ENCODE data around the gene RTP3. TPM values are rescaled to one million over a fixed set of nuclear protein-coding genes. Genes with fewer than 3 reads are reported as not detected.

The RTP3 gene
- total and polyA plus RNA-seq, 4 donors = 1.0 to 61.7 (median 26.6) TPM

GRCh38 chr3:46468753-46469600, 28.8 kb upstream of the RTP3 start:
- no peak for DNase-seq (ENCODE audit: low spot score)
- no peaks in the 10 kb centered on the region for H3K9me3 ChIP-seq (ENCODE audit: control insufficient read depth in 4 of 4, low read length in 3 of 4)
- no peak for TF ChIP-seq ATF3 (IDR thresholded peaks at IDR 0.05)
- no peak for TF ChIP-seq NR2F2 (IDR thresholded peaks at IDR 0.05)
- peaks cover 0 to 5% (median 0%) of the 10 kb centered on the region in 4 donors for H3K27me3 ChIP-seq (ENCODE audit: control insufficient read depth in 4 of 4, insufficient read depth in 4 of 4, low read length in 3 of 4)
- H3K27ac ChIP-seq (ENCODE audit: low read depth in 1 of 2, low read length in 2 of 2) = no peak overlapping the region
- 92% methylated on average over 6 of the region's 6 CpGs for WGBS
- no peaks in the 10 kb centered on the region for H3K4me1 ChIP-seq (ENCODE audit: control insufficient read depth in 4 of 4, insufficient read depth in 4 of 4, low read length in 3 of 4)
- no peak overlapping the region for H3K9ac ChIP-seq (ENCODE audit: low read depth in 1 of 2, low read length in 2 of 2)
- H3K4me3 ChIP-seq (ENCODE audit: low read depth in 1 of 3, low read length in 3 of 3) = no peak overlapping the region
- H3K36me3 ChIP-seq (ENCODE audit: control insufficient read depth in 4 of 4, insufficient read depth in 3 of 4, low read depth in 1 of 4, low read length in 3 of 4) = no peaks in the 10 kb centered on the region

GRCh38 chr3:46469680-46470357, 28.0 kb upstream of the RTP3 start:
- no peaks in the 10 kb centered on the region for H3K36me3 ChIP-seq (ENCODE audit: control insufficient read depth in 4 of 4, insufficient read depth in 3 of 4, low read depth in 1 of 4, low read length in 3 of 4)
- no peaks in the 10 kb centered on the region for H3K4me1 ChIP-seq (ENCODE audit: control insufficient read depth in 4 of 4, insufficient read depth in 4 of 4, low read length in 3 of 4)
- no peak overlapping the region for H3K9ac ChIP-seq (ENCODE audit: low read depth in 1 of 2, low read length in 2 of 2)
- no peak for TF ChIP-seq SP1 (IDR thresholded peaks at IDR 0.05)
- no peak for TF ChIP-seq RAD21 (IDR thresholded peaks at IDR 0.05)
- TF ChIP-seq HNF4G (IDR thresholded peaks at IDR 0.05) = no peak
- no peak for TF ChIP-seq JUND (IDR thresholded peaks at IDR 0.05)
- TF ChIP-seq FOXA1 (IDR thresholded peaks at IDR 0.05) = no peak
- TF ChIP-seq HNF4A (conservative IDR thresholded peaks at IDR 0.05) = no peak
- no peak for TF ChIP-seq NR2F2 (IDR thresholded peaks at IDR 0.05)
- no peak for TF ChIP-seq REST (IDR thresholded peaks at IDR 0.05)
- TF ChIP-seq ATF3 (IDR thresholded peaks at IDR 0.05) = no peak
- TF ChIP-seq EGR1 (IDR thresholded peaks at IDR 0.05; ENCODE audit: low read depth in 2 of 2) = no peak
- TF ChIP-seq RXRA (IDR thresholded peaks at IDR 0.05) = no peak
- TF ChIP-seq TAF1 (conservative IDR thresholded peaks at IDR 0.05) = no peak
- no peak for TF ChIP-seq ZBTB33 (IDR thresholded peaks at IDR 0.05)
- TF ChIP-seq CTCF (IDR thresholded peaks at IDR 0.05; ENCODE audit: low read depth, low read length, missing input control) = no peak
- no peak for TF ChIP-seq MAX (IDR thresholded peaks at IDR 0.05)
- TF ChIP-seq FOXA2 (IDR thresholded peaks at IDR 0.05) = no peak
- no peak for TF ChIP-seq GABPA (IDR thresholded peaks at IDR 0.05 in 1 of 2, conservative IDR thresholded peaks at IDR 0.05 in 1 of 2)
- no peak for TF ChIP-seq YY1 (IDR thresholded peaks at IDR 0.05)
- H3K4me3 ChIP-seq (ENCODE audit: low read depth in 1 of 3, low read length in 3 of 3) = no peak overlapping the region
- 77% methylated on average over 3 of the region's 3 CpGs for WGBS
- no peaks in the 10 kb centered on the region for H3K9me3 ChIP-seq (ENCODE audit: control insufficient read depth in 4 of 4, low read length in 3 of 4)
- H3K27me3 ChIP-seq (ENCODE audit: control insufficient read depth in 4 of 4, insufficient read depth in 4 of 4, low read length in 3 of 4) = peaks cover 0 to 3% (median 0%) of the 10 kb centered on the region in 4 donors
- no peak for DNase-seq (ENCODE audit: low spot score)
- H3K27ac ChIP-seq (ENCODE audit: low read depth in 1 of 2, low read length in 2 of 2) = no peak overlapping the region

All from liver (tissue), 9 donors.